GM12874 (cell line): ENCODE results near the gene RBM15B.

Source experiments
- TF ChIP-seq, protein P1 (sequence below): IDR thresholded peaks from 2 replicates; pipeline ENCODE4 v1.5.1; 2011; ENCODE audit warnings: low read depth, mild to moderate bottlenecking, control low read depth, low read length, moderate library complexity; ENCODE audit not compliant: insufficient read depth

RBM15B gene

DNA sequence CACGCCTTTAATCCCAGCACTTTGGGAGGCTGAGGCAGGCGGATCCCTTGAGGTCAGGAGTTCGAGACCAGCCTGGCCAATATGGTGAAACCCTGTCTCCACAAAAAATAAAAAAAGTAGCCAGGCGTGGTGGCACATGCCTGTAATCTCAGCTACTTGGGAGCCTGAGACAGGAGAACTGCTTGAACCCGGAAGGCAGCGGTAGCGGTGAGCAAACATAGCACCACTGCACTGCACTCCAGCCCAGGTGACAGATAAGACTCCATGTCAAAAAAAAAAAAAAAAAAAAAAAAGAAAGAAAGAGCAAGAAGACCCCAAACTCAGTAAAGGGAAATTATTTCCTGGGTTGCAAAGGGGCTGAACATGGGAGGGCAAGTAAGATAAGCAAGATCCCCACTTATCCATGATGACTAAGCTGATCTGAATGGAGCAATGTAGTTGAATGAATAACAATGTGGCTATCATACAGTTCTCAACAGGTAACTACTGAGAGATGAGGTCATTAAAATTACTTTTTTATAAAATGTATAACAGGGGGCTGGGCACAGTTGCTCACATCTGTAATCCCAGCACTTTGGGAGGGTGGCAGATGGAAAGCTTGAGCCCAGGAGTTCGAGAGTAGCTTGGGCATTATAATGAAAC, 46.0 kb downstream of the RBM15B start:
- TF ChIP-seq, protein P1, sequence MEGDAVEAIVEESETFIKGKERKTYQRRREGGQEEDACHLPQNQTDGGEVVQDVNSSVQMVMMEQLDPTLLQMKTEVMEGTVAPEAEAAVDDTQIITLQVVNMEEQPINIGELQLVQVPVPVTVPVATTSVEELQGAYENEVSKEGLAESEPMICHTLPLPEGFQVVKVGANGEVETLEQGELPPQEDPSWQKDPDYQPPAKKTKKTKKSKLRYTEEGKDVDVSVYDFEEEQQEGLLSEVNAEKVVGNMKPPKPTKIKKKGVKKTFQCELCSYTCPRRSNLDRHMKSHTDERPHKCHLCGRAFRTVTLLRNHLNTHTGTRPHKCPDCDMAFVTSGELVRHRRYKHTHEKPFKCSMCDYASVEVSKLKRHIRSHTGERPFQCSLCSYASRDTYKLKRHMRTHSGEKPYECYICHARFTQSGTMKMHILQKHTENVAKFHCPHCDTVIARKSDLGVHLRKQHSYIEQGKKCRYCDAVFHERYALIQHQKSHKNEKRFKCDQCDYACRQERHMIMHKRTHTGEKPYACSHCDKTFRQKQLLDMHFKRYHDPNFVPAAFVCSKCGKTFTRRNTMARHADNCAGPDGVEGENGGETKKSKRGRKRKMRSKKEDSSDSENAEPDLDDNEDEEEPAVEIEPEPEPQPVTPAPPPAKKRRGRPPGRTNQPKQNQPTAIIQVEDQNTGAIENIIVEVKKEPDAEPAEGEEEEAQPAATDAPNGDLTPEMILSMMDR: no peak

DNA sequence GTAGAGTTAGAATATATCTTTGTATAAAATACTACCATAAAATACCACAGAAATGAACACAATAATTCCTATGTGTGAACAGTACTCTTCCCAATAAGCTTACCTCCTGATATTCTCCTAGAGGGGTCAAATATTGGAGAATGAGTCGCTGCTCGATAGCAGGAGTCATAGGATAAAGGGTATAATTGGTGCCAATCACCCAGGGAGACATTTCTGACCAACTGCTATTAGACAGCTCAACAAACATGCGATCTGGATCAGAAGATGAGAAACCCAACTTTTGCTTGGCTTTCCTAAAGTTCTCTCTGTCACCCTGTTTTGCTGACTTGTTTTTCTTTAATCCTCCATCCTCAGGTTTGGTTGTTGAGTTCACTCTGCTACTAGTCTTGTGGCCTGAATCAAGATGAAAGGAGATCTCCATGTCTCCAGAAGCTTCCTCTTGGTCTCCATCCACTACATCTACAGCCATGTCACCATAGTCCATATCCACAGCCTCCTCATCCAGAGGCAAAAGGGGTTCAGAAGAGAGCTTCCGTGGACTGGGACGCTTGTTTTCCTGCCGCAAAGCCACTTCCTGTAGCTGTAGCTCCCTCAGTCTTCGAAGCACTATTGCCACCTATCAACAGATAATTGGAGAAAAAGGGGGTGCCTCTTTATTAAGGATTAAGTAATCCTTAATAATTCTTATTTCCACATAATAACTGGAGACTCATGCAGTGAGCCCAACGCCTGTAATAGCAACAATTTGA, 50.4 kb downstream of the RBM15B start:
- TF ChIP-seq, protein P1: no peak

DNA sequence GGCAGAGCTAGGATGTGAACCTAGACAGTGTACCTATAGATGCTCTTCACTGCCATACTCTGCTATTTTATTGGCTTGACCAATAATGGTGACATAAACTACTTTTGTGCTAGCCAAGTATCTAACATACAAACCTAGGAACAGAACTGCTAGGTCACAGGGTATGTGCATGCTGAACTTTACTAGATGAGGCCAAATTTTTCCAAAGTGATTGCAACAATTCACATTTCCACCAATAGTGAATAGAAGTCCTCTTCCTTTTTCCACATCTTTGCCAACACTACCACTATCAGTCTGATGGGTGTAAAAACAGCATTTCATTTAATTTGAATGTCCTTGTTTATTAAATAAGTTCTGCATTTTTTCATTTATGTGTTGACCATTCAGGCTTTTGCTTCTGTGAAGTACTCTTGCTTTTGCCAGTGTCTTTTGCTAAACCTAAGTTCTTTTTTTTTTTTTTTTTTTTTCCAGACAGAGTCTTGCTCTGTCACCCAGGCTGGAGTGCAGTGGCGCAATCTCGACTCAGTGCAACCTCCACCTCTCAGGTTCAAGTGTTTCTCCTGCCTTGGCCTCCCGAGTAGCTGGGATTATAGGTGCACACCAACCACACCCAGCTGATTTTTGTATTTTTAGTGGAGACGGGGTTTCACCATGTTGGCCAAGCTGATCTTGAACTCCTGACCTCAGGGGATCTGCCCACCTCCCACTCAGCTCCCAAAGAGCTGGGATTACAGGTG, 54.6 kb downstream of the RBM15B start:
- TF ChIP-seq, protein P1: no peak
